ENCODE data around the gene RHOF.

The RHOF gene

DNA sequence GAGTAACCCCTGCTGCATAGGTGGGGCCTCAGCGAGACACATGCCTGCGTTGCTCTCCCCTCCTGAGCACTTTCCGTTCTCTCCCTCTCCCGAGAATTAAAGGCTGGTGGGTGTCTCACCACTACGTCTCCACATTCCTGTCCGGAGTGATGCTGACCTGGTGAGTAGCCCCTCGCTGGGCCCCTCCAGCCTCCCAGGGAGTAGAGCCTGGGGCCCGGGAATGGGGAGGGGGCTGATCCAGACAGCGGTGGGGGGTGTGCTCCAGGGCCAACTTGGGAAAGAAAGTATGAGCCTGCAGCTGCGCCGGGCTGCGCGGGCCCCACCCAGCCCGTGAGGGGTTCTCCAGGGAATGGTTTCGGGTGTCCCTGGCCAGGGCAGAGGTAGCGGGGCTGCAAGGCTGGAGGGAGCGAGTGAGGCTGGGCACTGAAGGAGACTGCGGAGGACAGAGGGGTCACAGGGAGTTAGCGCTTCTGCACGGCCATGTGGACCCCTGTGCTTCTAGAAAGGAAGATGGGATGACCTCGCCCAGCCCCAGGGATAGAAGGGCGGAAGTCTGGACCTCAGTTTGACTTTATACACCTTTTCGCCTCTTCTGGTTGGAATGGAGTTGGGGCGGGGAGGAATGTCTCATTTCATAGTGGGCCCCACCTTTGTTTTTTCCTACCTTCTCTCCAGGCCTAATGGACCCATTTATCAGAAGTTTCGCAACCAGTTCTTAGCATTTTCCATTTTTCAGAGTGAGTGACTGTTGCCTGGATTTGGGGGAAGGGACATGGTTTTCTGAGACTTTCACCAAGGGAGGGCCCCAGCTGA, 22.5 kb downstream of the RHOF start:
- no peak overlapping the region for H3K27ac ChIP-seq
- no peaks in the 10 kb centered on the region for H3K9me3 ChIP-seq
- no peaks in the 10 kb centered on the region for H3K27me3 ChIP-seq
- TF ChIP-seq, protein P1, sequence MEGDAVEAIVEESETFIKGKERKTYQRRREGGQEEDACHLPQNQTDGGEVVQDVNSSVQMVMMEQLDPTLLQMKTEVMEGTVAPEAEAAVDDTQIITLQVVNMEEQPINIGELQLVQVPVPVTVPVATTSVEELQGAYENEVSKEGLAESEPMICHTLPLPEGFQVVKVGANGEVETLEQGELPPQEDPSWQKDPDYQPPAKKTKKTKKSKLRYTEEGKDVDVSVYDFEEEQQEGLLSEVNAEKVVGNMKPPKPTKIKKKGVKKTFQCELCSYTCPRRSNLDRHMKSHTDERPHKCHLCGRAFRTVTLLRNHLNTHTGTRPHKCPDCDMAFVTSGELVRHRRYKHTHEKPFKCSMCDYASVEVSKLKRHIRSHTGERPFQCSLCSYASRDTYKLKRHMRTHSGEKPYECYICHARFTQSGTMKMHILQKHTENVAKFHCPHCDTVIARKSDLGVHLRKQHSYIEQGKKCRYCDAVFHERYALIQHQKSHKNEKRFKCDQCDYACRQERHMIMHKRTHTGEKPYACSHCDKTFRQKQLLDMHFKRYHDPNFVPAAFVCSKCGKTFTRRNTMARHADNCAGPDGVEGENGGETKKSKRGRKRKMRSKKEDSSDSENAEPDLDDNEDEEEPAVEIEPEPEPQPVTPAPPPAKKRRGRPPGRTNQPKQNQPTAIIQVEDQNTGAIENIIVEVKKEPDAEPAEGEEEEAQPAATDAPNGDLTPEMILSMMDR (IDR thresholded peaks at IDR 0.05), result no peak
- no peaks in the 10 kb centered on the region for H3K36me3 ChIP-seq
- H3K4me1 ChIP-seq (ENCODE audit: control insufficient read depth in 1 of 2, insufficient read depth in 1 of 2, low read depth in 1 of 2, low read length in 1 of 2), result peaks cover 6 to 12% of the 10 kb centered on the region in 2 experiments
- H3K4me3 ChIP-seq (ENCODE audit: low read depth in 1 of 2, low read length in 1 of 2), result no peak overlapping the region

DNA sequence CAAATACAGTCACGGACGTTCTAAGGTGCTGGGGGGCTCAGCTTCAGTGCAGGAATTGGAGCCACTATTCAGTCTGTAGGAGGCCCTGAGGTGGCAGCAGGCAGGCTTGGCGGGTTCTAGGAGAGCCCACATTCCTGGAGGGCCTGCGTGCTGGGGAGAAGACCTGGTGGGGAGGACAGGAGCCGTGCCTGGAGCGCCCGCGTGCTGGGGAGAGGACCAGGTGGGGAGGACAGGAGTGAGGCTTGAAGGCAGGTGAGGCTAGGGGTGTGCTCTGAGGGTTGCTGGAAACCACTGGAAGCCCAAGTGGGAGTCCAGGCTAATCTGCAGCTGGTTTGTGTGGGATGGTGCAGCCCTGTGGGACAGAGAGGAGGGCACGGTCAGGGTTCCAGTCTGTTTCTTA, 23.1 kb downstream of the RHOF start:
- Histone ChIP-seq H3K27ac (no peak overlapping the region), H3K27me3 (no peaks in the 10 kb centered on the region), H3K4me1 (ENCODE audit: control insufficient read depth in 1 of 2, insufficient read depth in 1 of 2, low read depth in 1 of 2, low read length in 1 of 2) (peaks cover 6 to 8% of the 10 kb centered on the region in 2 experiments), H3K4me3 (ENCODE audit: low read depth in 1 of 2, low read length in 1 of 2) (no peak overlapping the region), H3K9me3 (no peaks in the 10 kb centered on the region), H3K36me3 (no peaks in the 10 kb centered on the region)
- TF ChIP-seq, protein P1 (IDR thresholded peaks at IDR 0.05), result no peak

DNA sequence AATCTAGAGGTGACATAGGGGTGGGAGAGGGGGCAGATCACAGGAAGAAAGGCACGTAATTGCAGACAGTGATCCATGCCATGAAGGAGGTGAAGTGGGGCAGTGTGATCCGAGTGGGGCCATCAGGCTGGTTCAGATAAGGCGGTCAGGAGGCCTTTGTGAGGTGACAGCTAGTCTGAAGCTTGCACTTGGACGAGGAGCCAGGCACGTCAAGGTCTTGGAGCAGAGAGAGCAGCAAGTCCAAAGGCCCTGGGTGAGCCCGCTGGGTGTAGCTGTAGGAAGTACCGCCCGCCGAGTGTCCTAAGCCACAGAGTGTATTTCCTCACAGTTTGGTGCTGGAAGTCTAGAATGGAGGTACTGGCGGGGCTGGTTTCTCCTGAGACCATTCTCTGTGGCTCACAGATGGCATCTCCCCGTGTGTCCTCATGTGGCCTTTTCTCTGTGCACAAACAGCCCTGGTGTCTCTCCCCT, 23.6 kb downstream of the RHOF start:
- Histone ChIP-seq H3K4me1 (ENCODE audit: control insufficient read depth in 1 of 2, insufficient read depth in 1 of 2, low read depth in 1 of 2, low read length in 1 of 2) (peaks cover 6 to 8% of the 10 kb centered on the region in 2 experiments), H3K27ac (no peak overlapping the region), H3K4me3 (ENCODE audit: low read depth in 1 of 2, low read length in 1 of 2) (no peak overlapping the region), H3K9me3 (no peaks in the 10 kb centered on the region), H3K27me3 (no peaks in the 10 kb centered on the region), H3K36me3 (no peaks in the 10 kb centered on the region)
- TF ChIP-seq, protein P1 (IDR thresholded peaks at IDR 0.05), result no peak

DNA sequence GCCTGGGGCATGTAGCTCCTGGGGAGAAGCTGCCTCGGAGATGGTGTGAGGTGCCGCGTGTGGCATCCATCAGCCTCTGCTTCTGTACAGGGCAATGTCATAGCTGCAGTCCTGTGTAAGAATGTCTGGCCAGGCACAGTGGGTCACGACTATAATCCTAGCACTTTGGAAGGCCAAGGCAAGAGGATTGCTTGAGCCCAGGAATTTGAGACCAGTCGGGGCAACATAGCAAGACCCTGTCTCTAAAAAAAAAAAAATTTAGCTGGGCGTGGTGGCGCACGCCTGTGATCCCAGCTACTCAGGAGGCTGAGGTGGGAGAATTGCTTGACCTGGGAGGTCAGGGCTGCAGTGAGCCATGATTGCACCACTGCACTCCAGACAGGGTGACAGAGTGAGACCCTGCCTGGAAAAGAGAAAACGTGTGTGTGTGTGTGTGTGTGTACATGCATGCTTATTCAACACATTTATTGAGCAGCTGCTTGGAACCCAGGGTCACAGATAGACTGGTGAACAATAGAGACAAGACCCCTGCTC, 24.1 kb downstream of the RHOF start:
- H3K4me1 ChIP-seq (ENCODE audit: control insufficient read depth in 1 of 2, insufficient read depth in 1 of 2, low read depth in 1 of 2, low read length in 1 of 2), result peaks cover 6 to 8% of the 10 kb centered on the region in 2 experiments
- H3K36me3 ChIP-seq, result no peaks in the 10 kb centered on the region
- TF ChIP-seq, protein P1 (IDR thresholded peaks at IDR 0.05), result no peak
- no peak overlapping the region for H3K4me3 ChIP-seq (ENCODE audit: low read depth in 1 of 2, low read length in 1 of 2)
- no peak overlapping the region for H3K27ac ChIP-seq
- no peaks in the 10 kb centered on the region for H3K27me3 ChIP-seq
- H3K9me3 ChIP-seq, result no peaks in the 10 kb centered on the region

DNA sequence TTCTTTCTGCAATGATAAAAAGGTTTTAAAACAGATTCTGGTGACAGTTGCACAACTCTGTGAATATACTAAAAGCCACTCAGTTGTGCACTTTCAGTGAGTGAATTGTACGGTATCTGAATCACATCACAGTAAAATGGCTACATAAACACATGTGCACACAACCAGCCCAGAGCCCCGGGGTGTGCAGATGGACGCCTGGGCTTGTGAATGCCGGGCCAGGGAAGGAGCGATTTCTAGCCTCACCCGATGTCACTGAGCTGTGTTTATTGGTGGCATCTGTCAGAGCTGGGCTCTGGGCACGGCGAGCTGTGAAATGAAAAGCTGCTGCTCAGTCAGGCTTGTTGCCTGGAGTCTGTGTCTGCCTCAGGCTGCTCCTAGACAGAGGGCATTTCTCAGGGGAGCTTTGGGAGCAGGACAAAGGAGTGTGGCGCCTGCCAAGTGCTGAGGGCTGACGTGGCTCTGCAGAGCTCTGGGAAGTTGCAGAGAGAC, 25.9 kb downstream of the RHOF start:
- Histone ChIP-seq H3K9me3 (no peaks in the 10 kb centered on the region), H3K4me1 (ENCODE audit: control insufficient read depth in 1 of 2, insufficient read depth in 1 of 2, low read depth in 1 of 2, low read length in 1 of 2) (no peaks in the 10 kb centered on the region), H3K36me3 (no peaks in the 10 kb centered on the region), H3K27me3 (no peaks in the 10 kb centered on the region), H3K27ac (no peak overlapping the region), H3K4me3 (ENCODE audit: low read depth in 1 of 2, low read length in 1 of 2) (no peak overlapping the region)
- TF ChIP-seq, protein P1 (IDR thresholded peaks at IDR 0.05), result no peak
